SK-N-MC (cell line): Measurements from ENCODE around the gene RAPGEF2.

Source experiments
- DNase-seq: peaks from one replicate; pipeline ENCODE4 v3.0.0-alpha.2; 2011; ENCODE audit warnings: low read depth, low spot score
- H3K27ac ChIP-seq: fragments of 200-600 bp; sonication (generic); 2 replicates; pipeline ENCODE4 v1.5.1; 2016; ENCODE audit warnings: mixed run types
- H3K36me3 ChIP-seq: fragments of 200-600 bp; sonication (generic); 2 replicates; pipeline ENCODE4 v1.6.1; 2017; ENCODE audit warnings: antibody characterized with exemption, low read length, mixed read lengths; ENCODE audit not compliant: insufficient read depth
- H3K4me3 ChIP-seq: fragments of 200-600 bp; sonication (generic); 2 replicates; pipeline ENCODE4 v1.5.1; 2016
- H3K9ac ChIP-seq: fragments of 200-600 bp; sonication (generic); 2 replicates; pipeline ENCODE4 v1.8.0; 2017; ENCODE audit warnings: mixed run types, mixed read lengths; ENCODE audit not compliant: insufficient read length
- H3K9me3 ChIP-seq: fragments of 200-600 bp; sonication (generic); 2 replicates; pipeline ENCODE4 v1.6.1; 2017; ENCODE audit warnings: low read depth, mild to moderate bottlenecking, antibody characterized with exemption, low read length, moderate library complexity, mixed read lengths
- EZH2 ChIP-seq: fragments of 200-600 bp; sonication (generic); IDR thresholded peaks from one replicate; pipeline ENCODE4 v1.6.1; 2017; ENCODE audit warnings: antibody characterized with exemption
- FOXP2 ChIP-seq: optimal IDR thresholded peaks from 2 replicates; pipeline ENCODE3; 2011; ENCODE audit warnings: mild to moderate bottlenecking, moderate library complexity; ENCODE audit not compliant: insufficient read depth; ENCODE audit errors: extremely low read length, control extremely low read depth
- POLR2AphosphoS5 ChIP-seq: IDR thresholded peaks from 2 replicates; pipeline ENCODE4 v1.6.1; 2012; ENCODE audit warnings: mild to moderate bottlenecking, low read depth, low read length, borderline replicate concordance

The RAPGEF2 gene

GRCh38 chr4:159252491-159252890 is 149.6 kb downstream of the RAPGEF2 start:
- TF ChIP-seq EZH2 (no peak), POLR2AphosphoS5 (no peak), FOXP2 (peak; percentile 93)
- Histone ChIP-seq H3K9ac (peak overlapping the region; percentile 28), H3K9me3 (peaks cover 4% of the 10 kb centered on the region; the same call in 1 of the 2 replicates), H3K4me3 (peak overlapping the region; percentile 56), H3K36me3 (peaks cover 7% of the 10 kb centered on the region; the same call in 1 of the 2 replicates), H3K27ac (peak overlapping the region; percentile 95)
- no peak for DNase-seq

- DNase-seq: no peak
- Histone ChIP-seq H3K27ac (no peak overlapping the region), H3K9ac (no peak overlapping the region), H3K36me3 (peaks cover 6% of the 10 kb centered on the region; the same call in 1 of the 2 replicates), H3K9me3 (peaks cover 4% of the 10 kb centered on the region; the same call in 1 of the 2 replicates), H3K4me3 (no peak overlapping the region)
- TF ChIP-seq EZH2: no peak
- no peak for TF ChIP-seq POLR2AphosphoS5
- TF ChIP-seq FOXP2: no peak
These were observed 153.2 kb downstream of the RAPGEF2 start for GRCh38 chr4:159256037-159256436.

- DNase-seq: no peak
- Histone ChIP-seq H3K36me3 (0 out of 2 replicates have a peak, but pooled peaks cover under 1% of the 10 kb centered on the region), H3K27ac (no peak overlapping the region), H3K9me3 (peaks cover 4% of the 10 kb centered on the region; the same call in 1 of the 2 replicates), H3K9ac (no peak overlapping the region), H3K4me3 (no peak overlapping the region)
- TF ChIP-seq FOXP2 (no peak), EZH2 (no peak), POLR2AphosphoS5 (no peak)
These were observed 156.1 kb downstream of the RAPGEF2 start for GRCh38 chr4:159258889-159259560.

GRCh38 chr4:159264057-159264456 is 161.2 kb downstream of the RAPGEF2 start:
- TF ChIP-seq FOXP2 (no peak), EZH2 (no peak), POLR2AphosphoS5 (no peak)
- Histone ChIP-seq H3K9ac (no peak overlapping the region), H3K4me3 (no peak overlapping the region), H3K9me3 (no peaks in the 10 kb centered on the region), H3K36me3 (no peaks in the 10 kb centered on the region), H3K27ac (no peak overlapping the region)
- DNase-seq: no peak

- H3K9ac ChIP-seq: no peak overlapping the region
- H3K4me3 ChIP-seq: no peak overlapping the region
- TF ChIP-seq EZH2: no peak
- no peak for DNase-seq
- no peak overlapping the region for H3K27ac ChIP-seq
- H3K36me3 ChIP-seq: no peaks in the 10 kb centered on the region
- H3K9me3 ChIP-seq: no peaks in the 10 kb centered on the region
These were observed 164.3 kb downstream of the RAPGEF2 start for GRCh38 chr4:159266981-159267868.

GRCh38 chr4:159267869-159268285 is 165.0 kb downstream of the RAPGEF2 start:
- no peaks in the 10 kb centered on the region for H3K9me3 ChIP-seq
- DNase-seq: no peak
- H3K4me3 ChIP-seq: no peak overlapping the region
- H3K36me3 ChIP-seq: no peaks in the 10 kb centered on the region
- H3K9ac ChIP-seq: no peak overlapping the region
- TF ChIP-seq EZH2: no peak
- TF ChIP-seq POLR2AphosphoS5: no peak
- H3K27ac ChIP-seq: no peak overlapping the region

GRCh38 chr4:159268607-159269006 is 165.7 kb downstream of the RAPGEF2 start:
- DNase-seq: no peak
- H3K4me3 ChIP-seq: no peak overlapping the region
- TF ChIP-seq FOXP2 (no peak), EZH2 (no peak), POLR2AphosphoS5 (no peak)
- no peaks in the 10 kb centered on the region for H3K36me3 ChIP-seq
- no peaks in the 10 kb centered on the region for H3K9me3 ChIP-seq
- no peak overlapping the region for H3K27ac ChIP-seq
- H3K9ac ChIP-seq: no peak overlapping the region

GRCh38 chr4:159269116-159269515 is 166.2 kb downstream of the RAPGEF2 start:
- DNase-seq: no peak
- Histone ChIP-seq H3K4me3 (no peak overlapping the region), H3K36me3 (no peaks in the 10 kb centered on the region), H3K27ac (no peak overlapping the region), H3K9ac (no peak overlapping the region), H3K9me3 (no peaks in the 10 kb centered on the region)
- no peak for TF ChIP-seq FOXP2
- TF ChIP-seq POLR2AphosphoS5: no peak
- TF ChIP-seq EZH2: no peak
